Stomach (tissue), 9 donors: ENCODE measurements around the gene WDR86. TPM values are rescaled to one million over a fixed set of nuclear protein-coding genes. Genes with fewer than 3 reads are reported as not detected.

Experiments
- DNase-seq, 2 donors: peaks; one replicate each; pipeline versions ENCODE4 v3.0.0 to v3.0.0-alpha.2; 2013 to 2019
- H3K27ac ChIP-seq, 5 donors: fragments of 200-600 bp in 4 of 5; sonication (generic) in 4 of 5; one replicate each; pipeline ENCODE4 v1.5.1; 2013 to 2019; ENCODE audit warnings: mild to moderate bottlenecking in 1 of 5, moderate library complexity in 1 of 5
- H3K27me3 ChIP-seq, 3 donors: fragments of 200-600 bp; sonication (generic); one replicate each; pipeline ENCODE4 v1.5.1; 2017 to 2019; ENCODE audit warnings: mixed run types in 1 of 3
- H3K36me3 ChIP-seq, 4 donors: fragments of 200-600 bp; sonication (generic); 1 replicate in 3 of 4; 2 replicates in 1 of 4; pipeline ENCODE4 v1.5.1; 2016 to 2019
- H3K4me1 ChIP-seq, 4 donors: fragments of 200-600 bp; sonication (generic); one replicate each; pipeline ENCODE4 v1.5.1; 2016 to 2019
- H3K4me3 ChIP-seq, 4 donors: fragments of 200-600 bp; sonication (generic) in 3 of 4; one replicate each; pipeline ENCODE4 v1.5.1; 2016 to 2019; ENCODE audit warnings: mild to moderate bottlenecking in 1 of 4
- H3K9me3 ChIP-seq, 4 donors: fragments of 200-600 bp; sonication (generic); one replicate each; pipeline ENCODE4 v1.5.1; 2016 to 2019
- EP300 ChIP-seq: sonication (generic); formaldehyde crosslinking; IDR thresholded peaks from one replicate; pipeline ENCODE4 v1.6.1; 2017; ENCODE audit warnings: antibody characterized with exemption
- POLR2A ChIP-seq, 4 donors: fragments of 450-650 bp; IDR thresholded peaks; one replicate each; pipeline ENCODE4 v1.6.1; 2016; ENCODE audit warnings: antibody characterized with exemption in 4 of 4, control low read depth in 2 of 4, mild to moderate bottlenecking in 1 of 4, moderate library complexity in 1 of 4
- POLR2AphosphoS5 ChIP-seq, 3 donors: sonication (generic); formaldehyde crosslinking; IDR thresholded peaks; one replicate each; pipeline ENCODE4 v1.6.1; 2016; ENCODE audit warnings: antibody characterized with exemption in 3 of 3
- WGBS, 5 donors: extraction: QIAGEN DNeasy Blood & Tissue Kit in 3 of 5; methylation state at CpG; one replicate each; pipeline versions ENCODE4 v1.1.5 to v1.1.7; 2013 to 2018; 5-methylcytosine and 5-hydroxymethylcytosine counted together
- intact Hi-C: fragments of 100-400 bp; cut with DNase I; formaldehyde crosslinking; loops from one replicate; pipeline ENCODE4 v1.15.1; 2023; ENCODE audit warnings: low total_unique reads
- polyA plus RNA-seq, 3 donors: library from polyadenylated mRNA; stranded (reverse); fragments of 200-250 nt; gene quantifications; one replicate each; pipeline ENCODE4 v1.2.3, GENCODE V29; 2013
- total RNA-seq, 5 donors: library from RNA; depleted of rRNA; stranded (reverse); fragments of >200 nt; gene quantifications; one replicate each; pipeline versions ENCODE4 v1.1.0 to v1.2.3, GENCODE V29; 2014 to 2016
- TF ChIP-seq, protein P1 (sequence below), 7 experiments: fragments of 450-650 bp in 4 of 7; fragments of 200-600 bp in 3 of 7; sonication (generic) in 3 of 7; IDR thresholded peaks; one replicate each; pipeline ENCODE4 v1.5.1; 2016 to 2019; ENCODE audit warnings: antibody characterized with exemption in 7 of 7, control low read depth in 2 of 7, mild to moderate bottlenecking in 1 of 7
- donor health status: healthy with polysubstance abuse.
- donor health status: Bipolar disorder and iron deficiency.
- donor health status: healthy.

The WDR86 gene
- total and polyA plus RNA-seq, 8 donors: 1.2 to 15.8 (median 5.2) TPM

- Histone ChIP-seq H3K27me3 (peaks cover 0 to 17% (median 4%) of the 10 kb centered on the region in 3 donors), H3K36me3 (no peaks in the 10 kb centered on the region), H3K4me3 (no peak overlapping the region), H3K27ac (no peak overlapping the region), H3K9me3 (no peaks in the 10 kb centered on the region), H3K4me1 (peaks cover 0 to 4% (median 2%) of the 10 kb centered on the region in 4 donors)
- intact Hi-C loops: no loop called here
- WGBS, 5 donors: 73 to 79% (median 75%) methylated on average over 11 to 13 of the region's 13 CpGs
- no peak for DNase-seq
- no peak for TF ChIP-seq POLR2A (IDR thresholded peaks at IDR 0.05)
These were observed 43.5 kb upstream of the WDR86 start for GRCh38 chr7:151453326-151453791.

DNA sequence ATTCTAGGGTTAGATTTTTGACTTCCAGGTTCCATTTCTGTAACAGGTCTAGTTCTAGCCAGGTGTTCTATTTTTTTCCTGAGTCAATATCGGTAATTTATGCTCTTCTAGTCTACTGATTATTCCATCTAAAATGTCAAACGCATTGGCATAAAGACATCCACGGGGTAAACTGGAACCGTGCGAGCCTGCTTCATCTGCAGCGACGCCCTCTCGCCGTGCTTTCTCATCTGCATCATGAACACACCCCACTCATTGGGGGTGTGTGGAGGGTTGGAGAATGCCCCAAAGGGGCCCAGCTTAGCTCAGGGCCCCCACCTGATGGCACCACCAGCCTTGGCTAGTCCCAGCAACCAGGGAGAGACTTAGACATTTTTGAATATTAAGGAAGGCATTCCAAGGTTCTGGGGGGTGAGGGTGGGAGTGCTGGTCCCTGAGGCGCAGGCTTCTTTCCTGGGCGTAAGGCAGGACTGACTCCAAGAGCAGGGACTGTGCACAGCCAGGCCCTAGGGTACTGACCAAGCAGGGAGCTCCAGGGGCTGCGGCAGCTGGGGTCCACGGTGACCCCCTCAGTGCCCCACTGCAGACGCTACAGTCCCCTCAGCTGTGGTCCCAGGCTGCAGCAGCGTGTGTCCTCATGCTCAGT is 43.0 kb upstream of the WDR86 start:
- H3K9me3 ChIP-seq: no peaks in the 10 kb centered on the region
- no peaks in the 10 kb centered on the region for H3K36me3 ChIP-seq
- no peak for TF ChIP-seq EP300
- no peak for TF ChIP-seq POLR2A (IDR thresholded peaks at IDR 0.05)
- H3K4me1 ChIP-seq: peaks cover 0 to 10% (median 7%) of the 10 kb centered on the region in 4 donors
- no peak overlapping the region for H3K27ac ChIP-seq
- intact Hi-C loops: no loop called here
- H3K27me3 ChIP-seq: peaks cover 0 to 17% (median 4%) of the 10 kb centered on the region in 3 donors
- DNase-seq: no peak
- H3K4me3 ChIP-seq: no peak overlapping the region
- 78 to 90% (median 83%) methylated on average over 11 to 15 of the region's 15 CpGs for WGBS, 5 donors

DNA sequence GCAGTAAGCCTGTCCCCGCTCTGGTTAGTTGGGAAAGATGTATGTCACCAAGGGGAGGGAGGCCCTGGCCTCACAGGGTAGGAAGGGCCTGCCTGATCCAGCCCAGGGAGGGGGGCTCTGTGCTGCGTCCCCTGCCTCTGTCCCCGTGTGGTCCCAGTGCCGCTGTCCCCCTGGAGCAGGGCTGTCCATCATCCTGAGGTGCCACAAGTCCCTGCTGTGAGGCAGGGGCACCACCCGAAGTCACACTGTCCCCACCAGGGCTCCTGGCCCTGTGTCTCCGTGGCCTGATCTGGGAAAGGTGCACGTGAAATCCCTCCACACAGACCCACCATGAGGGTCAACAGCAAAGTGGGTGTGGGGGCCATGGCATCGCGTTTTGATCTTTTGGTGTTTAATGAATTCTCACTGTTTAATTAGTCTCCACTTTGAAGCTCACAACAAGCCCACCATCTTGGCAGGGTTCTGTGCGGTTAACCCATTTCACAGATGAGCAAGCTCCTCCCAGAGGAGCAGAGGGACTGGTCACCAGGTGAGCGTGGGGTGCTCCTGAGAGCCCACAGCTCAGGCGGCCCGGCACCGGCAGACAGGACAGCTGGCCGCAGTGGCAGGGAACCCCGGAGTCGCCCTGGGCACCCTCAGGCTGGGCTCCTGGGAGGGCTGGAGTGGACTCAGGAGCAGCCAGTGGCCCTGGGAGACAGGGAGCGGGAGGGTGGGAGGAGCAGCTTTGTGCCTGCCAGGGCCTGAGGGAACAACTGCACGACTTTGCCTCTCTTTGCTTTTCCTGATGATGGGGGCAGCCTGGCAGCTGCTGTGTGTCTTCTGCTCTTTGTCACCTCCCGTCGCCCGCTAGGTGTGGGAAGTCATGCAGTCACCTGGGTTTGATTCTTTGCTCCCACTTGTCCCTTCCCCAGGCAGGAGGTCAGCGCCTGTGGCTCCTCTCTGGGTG is 42.1 kb upstream of the WDR86 start:
- DNase-seq: peak in 1 of 2 donors; percentile 16
- H3K4me1 ChIP-seq: peaks cover 0 to 14% (median 10%) of the 10 kb centered on the region in 4 donors
- peaks cover 0 to 17% (median 4%) of the 10 kb centered on the region in 3 donors for H3K27me3 ChIP-seq
- no peaks in the 10 kb centered on the region for H3K9me3 ChIP-seq
- intact Hi-C loops: no loop called here
- no peak overlapping the region for H3K4me3 ChIP-seq
- H3K36me3 ChIP-seq: no peaks in the 10 kb centered on the region
- WGBS, 5 donors: 80 to 89% (median 82%) methylated on average over 14 to 23 of the region's 23 CpGs
- TF ChIP-seq POLR2AphosphoS5 (IDR thresholded peaks at IDR 0.05) (no peak), EP300 (no peak), POLR2A (IDR thresholded peaks at IDR 0.05) (no peak)
- TF ChIP-seq, protein P1, sequence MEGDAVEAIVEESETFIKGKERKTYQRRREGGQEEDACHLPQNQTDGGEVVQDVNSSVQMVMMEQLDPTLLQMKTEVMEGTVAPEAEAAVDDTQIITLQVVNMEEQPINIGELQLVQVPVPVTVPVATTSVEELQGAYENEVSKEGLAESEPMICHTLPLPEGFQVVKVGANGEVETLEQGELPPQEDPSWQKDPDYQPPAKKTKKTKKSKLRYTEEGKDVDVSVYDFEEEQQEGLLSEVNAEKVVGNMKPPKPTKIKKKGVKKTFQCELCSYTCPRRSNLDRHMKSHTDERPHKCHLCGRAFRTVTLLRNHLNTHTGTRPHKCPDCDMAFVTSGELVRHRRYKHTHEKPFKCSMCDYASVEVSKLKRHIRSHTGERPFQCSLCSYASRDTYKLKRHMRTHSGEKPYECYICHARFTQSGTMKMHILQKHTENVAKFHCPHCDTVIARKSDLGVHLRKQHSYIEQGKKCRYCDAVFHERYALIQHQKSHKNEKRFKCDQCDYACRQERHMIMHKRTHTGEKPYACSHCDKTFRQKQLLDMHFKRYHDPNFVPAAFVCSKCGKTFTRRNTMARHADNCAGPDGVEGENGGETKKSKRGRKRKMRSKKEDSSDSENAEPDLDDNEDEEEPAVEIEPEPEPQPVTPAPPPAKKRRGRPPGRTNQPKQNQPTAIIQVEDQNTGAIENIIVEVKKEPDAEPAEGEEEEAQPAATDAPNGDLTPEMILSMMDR (IDR thresholded peaks at IDR 0.05): no peak
- H3K27ac ChIP-seq: no peak overlapping the region

GRCh38 chr7:151451156-151451555 is 41.3 kb upstream of the WDR86 start:
- H3K27me3 ChIP-seq: peaks cover 0 to 17% (median 4%) of the 10 kb centered on the region in 3 donors
- H3K9me3 ChIP-seq: no peaks in the 10 kb centered on the region
- H3K36me3 ChIP-seq: no peaks in the 10 kb centered on the region
- TF ChIP-seq, protein P1 (IDR thresholded peaks at IDR 0.05): no peak
- TF ChIP-seq EP300: no peak
- H3K27ac ChIP-seq: no peak overlapping the region
- DNase-seq: no peak
- intact Hi-C loops: no loop called here
- peaks cover 0 to 14% (median 10%) of the 10 kb centered on the region in 4 donors for H3K4me1 ChIP-seq
- WGBS, 5 donors: 76 to 89% (median 83%) methylated on average over 5 of the region's 5 CpGs
- no peak overlapping the region for H3K4me3 ChIP-seq

GRCh38 chr7:151449990-151450389 is 40.2 kb upstream of the WDR86 start:
- Histone ChIP-seq H3K36me3 (no peaks in the 10 kb centered on the region), H3K4me1 (peaks cover 0 to 14% (median 10%) of the 10 kb centered on the region in 4 donors), H3K27me3 (peaks cover 0 to 17% (median 4%) of the 10 kb centered on the region in 3 donors), H3K4me3 (no peak overlapping the region), H3K27ac (no peak overlapping the region), H3K9me3 (no peaks in the 10 kb centered on the region)
- TF ChIP-seq POLR2A (IDR thresholded peaks at IDR 0.05): no peak
- no peak for TF ChIP-seq EP300
- DNase-seq: no peak
- 81 to 91% (median 82%) methylated on average over 9 of the region's 9 CpGs for WGBS, 5 donors
- intact Hi-C loops: loop anchor here (5.0 kb wide), 1 partner anchor 83 kb away; no protein-coding TSS in a partner anchor
